Tibial nerve (tissue), 4 donors: ENCODE data around the gene INPP4B.
"Not testable (repeated sequence)": the region's sequence is repeated elsewhere in the genome, so short reads cannot be mapped to it uniquely, and the experiment has no call there.

Experiments
- CTCF ChIP-seq, 5 experiments: fragments of 200-600 bp in 3 of 5; fragments of 450-650 bp in 2 of 5; sonication (generic) in 3 of 5; IDR thresholded peaks; one replicate each; pipeline ENCODE4 v1.5.1; 2016 to 2019; ENCODE audit warnings: antibody characterized with exemption in 5 of 5, mild to moderate bottlenecking in 3 of 5, moderate library complexity in 2 of 5
- EP300 ChIP-seq, 2 donors: sonication (generic); formaldehyde crosslinking; IDR thresholded peaks; one replicate each; pipeline ENCODE4 v1.6.1; 2017; ENCODE audit warnings: antibody characterized with exemption in 2 of 2, mild to moderate bottlenecking in 1 of 2

GRCh38 chr4:142066562-142066961, 779.5 kb downstream of the INPP4B start:
- TF ChIP-seq EP300, CTCF (IDR thresholded peaks at IDR 0.05): not testable (repeated sequence)
